Measurements from ENCODE around the gene GRAMD1C.

Gene GRAMD1C

DNA sequence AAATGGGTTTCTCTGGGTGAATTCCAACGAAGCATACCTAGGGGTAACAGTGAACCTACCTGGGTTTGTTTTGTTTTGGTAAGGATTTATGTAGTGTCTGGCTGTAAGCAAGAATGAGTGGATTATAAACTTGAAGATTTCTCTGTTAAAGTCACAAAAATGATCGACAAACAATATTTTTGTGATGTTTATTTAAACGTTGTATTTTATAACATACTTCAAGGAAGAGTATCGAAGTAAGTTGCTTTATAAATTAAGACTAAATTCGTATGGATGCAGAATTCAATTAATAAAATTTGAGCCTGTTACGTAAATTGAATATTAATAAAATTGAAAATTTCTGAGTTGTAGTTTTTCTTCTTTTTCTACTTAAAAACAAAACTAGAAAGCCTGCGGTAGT, 108.2 kb downstream of the GRAMD1C start:
- Histone ChIP-seq H3K27me3 (ENCODE audit: control insufficient read depth in 5 of 5, insufficient read depth in 4 of 5, low read length in 5 of 5) (peaks cover 0 to 2% (median 0%) of the 10 kb centered on the region in 5 donors), H3K4me1 (ENCODE audit: control insufficient read depth in 5 of 5, insufficient read depth in 5 of 5, low read length in 5 of 5) (peaks cover 0 to 15% (median 13%) of the 10 kb centered on the region in 5 donors), H3K4me3 (ENCODE audit: low read depth in 1 of 5, low read length in 5 of 5) (peak overlapping the region; percentile 68 to 92 (median 81)), H3K27ac (ENCODE audit: low read depth, low read length) (no peak overlapping the region), H3K36me3 (ENCODE audit: control insufficient read depth in 5 of 5, insufficient read depth in 5 of 5, low read length in 5 of 5) (no peaks in the 10 kb centered on the region), H3K9ac (ENCODE audit: low read length in 5 of 5) (peak overlapping the region in 3 of 5 donors; percentile 67 to 82 (median 72)), H3K9me3 (ENCODE audit: control insufficient read depth in 5 of 5, low read length in 5 of 5) (no peaks in the 10 kb centered on the region)

DNA sequence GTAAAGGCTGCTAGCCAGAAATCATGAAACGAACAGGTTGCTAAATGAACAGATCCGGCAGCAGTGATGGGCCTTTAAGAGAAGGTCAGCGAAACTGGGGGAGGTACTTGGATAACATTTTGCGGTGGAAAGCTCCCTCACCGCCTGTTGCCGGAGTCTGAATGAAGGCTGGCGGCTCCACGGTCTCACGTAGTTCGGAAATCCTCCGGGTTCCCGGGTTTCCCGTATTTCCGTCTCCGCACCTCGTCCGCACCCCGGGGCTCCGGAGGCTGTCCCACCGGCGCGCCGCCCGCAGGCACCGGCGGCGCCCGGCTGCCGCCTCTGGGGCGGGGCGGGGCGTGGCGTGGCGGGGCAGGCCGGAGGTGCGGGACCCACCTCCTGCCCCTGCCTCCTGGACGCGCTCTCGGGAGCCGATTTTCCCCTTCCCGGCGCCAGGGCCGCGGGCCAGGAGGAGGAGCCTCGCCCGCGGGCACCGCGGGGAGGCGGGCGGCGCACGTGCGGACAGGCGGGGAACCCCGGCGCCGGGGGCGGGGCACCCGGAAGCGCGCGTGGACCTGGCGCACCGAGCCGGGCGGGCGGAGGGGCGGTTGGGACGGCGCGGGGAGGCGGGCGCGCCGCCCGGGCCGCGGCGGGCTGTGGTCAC, 108.9 kb downstream of the GRAMD1C start, which contains the start of gene ZDHHC23:
TSS of gene ZDHHC23 (plus strand) at position 642 of the 643 bp plus-strand sequence. CDS start 790 bp downstream, outside the sequence.
- H3K36me3 ChIP-seq (ENCODE audit: control insufficient read depth in 5 of 5, insufficient read depth in 5 of 5, low read length in 5 of 5) = no peaks in the 10 kb centered on the region

DNA sequence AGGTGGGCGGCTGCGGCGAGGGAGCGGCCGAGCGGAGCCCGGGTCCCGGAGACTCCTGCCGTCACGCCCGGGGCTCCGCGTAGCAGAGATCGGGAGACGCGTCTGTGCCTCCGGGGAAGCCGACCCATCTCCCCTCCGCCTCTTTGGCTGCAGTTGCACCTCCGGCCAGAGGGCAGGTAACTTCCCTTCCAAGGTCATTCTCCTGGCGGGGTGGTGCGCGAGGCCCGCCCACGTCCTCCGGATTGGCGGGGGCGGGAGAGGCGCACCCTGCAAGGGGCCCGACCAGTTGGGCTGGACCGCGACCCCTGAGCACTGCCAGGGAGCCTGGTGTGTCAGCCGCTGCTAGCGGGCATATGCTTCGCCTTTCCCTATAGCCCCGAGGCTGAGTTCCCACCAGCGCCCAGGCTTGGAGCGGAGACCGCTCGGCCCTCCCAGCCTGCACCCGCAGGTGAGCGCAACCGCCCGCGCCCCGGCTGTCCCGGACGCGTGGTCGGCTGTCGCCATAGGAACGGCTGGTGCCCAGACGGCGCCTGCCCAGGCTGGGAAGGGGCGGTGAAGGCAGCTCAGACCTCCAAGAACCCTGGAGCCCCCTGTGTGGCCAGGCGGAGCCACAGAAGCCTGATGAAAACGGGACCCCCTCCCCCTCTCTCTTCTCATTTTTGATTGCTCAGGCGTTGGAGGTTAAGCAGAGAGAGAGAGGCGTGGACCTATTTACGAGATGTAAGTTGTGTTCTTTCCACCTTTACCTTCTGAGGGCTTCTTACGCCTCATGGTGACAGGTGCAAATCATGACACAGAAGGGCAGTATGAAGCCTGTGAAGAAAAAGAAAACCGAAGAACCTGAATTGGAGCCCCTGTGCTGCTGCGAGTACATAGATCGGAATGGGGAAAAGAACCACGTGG, 109.7 kb downstream of the GRAMD1C start:
- Histone ChIP-seq H3K9ac (ENCODE audit: low read length in 5 of 5) (peak overlapping the region in 4 of 5 donors; percentile 13 to 77 (median 41)), H3K9me3 (ENCODE audit: control insufficient read depth in 5 of 5, low read length in 5 of 5) (no peaks in the 10 kb centered on the region), H3K27ac (ENCODE audit: low read depth, low read length) (no peak overlapping the region)

More for the DNA sequence above, 108.9 kb downstream of the GRAMD1C start, which contains the start of gene ZDHHC23:
- no peaks in the 10 kb centered on the region for H3K9me3 ChIP-seq (ENCODE audit: control insufficient read depth in 5 of 5, low read length in 5 of 5)
- H3K27ac ChIP-seq (ENCODE audit: low read depth, low read length) = no peak within 1 kb of the TSS
- peak within 1 kb of the TSS; percentile 68 to 92 (median 81) for H3K4me3 ChIP-seq (ENCODE audit: low read depth in 1 of 5, low read length in 5 of 5)
- H3K27me3 ChIP-seq (ENCODE audit: control insufficient read depth in 5 of 5, insufficient read depth in 4 of 5, low read length in 5 of 5) = peaks cover 0 to under 1% (median 0%) of the 10 kb centered on the region in 5 donors
- peak within 1 kb of the TSS in 4 of 5 donors; percentile 67 to 82 (median 70) for H3K9ac ChIP-seq (ENCODE audit: low read length in 5 of 5)
- peaks cover 0 to 15% (median 13%) of the 10 kb centered on the region in 5 donors for H3K4me1 ChIP-seq (ENCODE audit: control insufficient read depth in 5 of 5, insufficient read depth in 5 of 5, low read length in 5 of 5)

DNA sequence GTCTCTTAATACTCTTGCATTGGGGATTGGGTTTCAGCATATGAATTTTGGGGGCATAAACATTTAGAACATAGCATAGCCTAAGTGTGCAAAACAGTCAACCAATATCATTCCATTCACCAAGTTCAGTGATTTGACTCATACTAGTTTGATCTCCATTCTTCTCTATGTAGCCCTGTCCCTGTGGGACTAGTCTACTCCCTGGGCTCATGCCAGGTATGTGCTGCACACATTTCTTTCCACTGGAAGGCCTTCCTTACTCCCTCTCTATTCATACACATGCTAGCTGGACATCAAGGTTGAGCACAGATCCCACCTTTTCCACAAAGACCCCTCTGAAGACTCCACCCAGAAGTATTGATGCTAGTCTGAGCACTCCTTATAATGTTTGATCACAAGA, 114.3 kb downstream of the GRAMD1C start:
- Histone ChIP-seq H3K9me3 (ENCODE audit: control insufficient read depth in 5 of 5, low read length in 5 of 5) (no peaks in the 10 kb centered on the region), H3K27me3 (ENCODE audit: control insufficient read depth in 5 of 5, insufficient read depth in 4 of 5, low read length in 5 of 5) (no peaks in the 10 kb centered on the region), H3K36me3 (ENCODE audit: control insufficient read depth in 5 of 5, insufficient read depth in 5 of 5, low read length in 5 of 5) (peaks cover 0 to 5% (median 0%) of the 10 kb centered on the region in 5 donors), H3K9ac (ENCODE audit: low read length in 5 of 5) (no peak overlapping the region), H3K4me3 (ENCODE audit: low read depth in 1 of 5, low read length in 5 of 5) (no peak overlapping the region), H3K27ac (ENCODE audit: low read depth, low read length) (no peak overlapping the region), H3K4me1 (ENCODE audit: control insufficient read depth in 5 of 5, insufficient read depth in 5 of 5, low read length in 5 of 5) (peaks cover 0 to 12% (median 10%) of the 10 kb centered on the region in 5 donors)

More for the DNA sequence above, 109.7 kb downstream of the GRAMD1C start:
- Histone ChIP-seq H3K27me3 (ENCODE audit: control insufficient read depth in 5 of 5, insufficient read depth in 4 of 5, low read length in 5 of 5) (no peaks in the 10 kb centered on the region), H3K4me3 (ENCODE audit: low read depth in 1 of 5, low read length in 5 of 5) (peak overlapping the region; percentile 41 to 92 (median 77)), H3K36me3 (ENCODE audit: control insufficient read depth in 5 of 5, insufficient read depth in 5 of 5, low read length in 5 of 5) (no peaks in the 10 kb centered on the region), H3K4me1 (ENCODE audit: control insufficient read depth in 5 of 5, insufficient read depth in 5 of 5, low read length in 5 of 5) (peaks cover 0 to 15% (median 13%) of the 10 kb centered on the region in 5 donors)

DNA sequence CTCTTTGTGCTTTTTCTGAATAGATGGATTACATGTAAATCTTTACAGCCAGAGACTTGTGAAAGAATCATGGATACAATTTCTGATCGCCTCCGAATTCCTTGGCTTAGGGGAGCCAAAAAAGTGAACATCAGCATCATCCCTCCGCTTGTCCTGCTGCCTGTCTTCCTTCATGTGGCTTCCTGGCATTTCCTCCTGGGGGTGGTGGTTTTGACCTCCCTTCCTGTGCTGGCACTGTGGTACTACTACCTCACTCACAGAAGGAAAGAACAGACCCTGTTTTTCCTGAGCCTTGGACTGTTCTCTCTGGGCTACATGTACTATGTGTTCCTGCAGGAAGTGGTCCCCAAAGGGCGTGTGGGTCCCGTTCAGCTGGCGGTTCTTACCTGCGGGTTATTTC, 115.1 kb downstream of the GRAMD1C start:
- no peak overlapping the region for H3K27ac ChIP-seq (ENCODE audit: low read depth, low read length)
- peaks cover 0 to 7% (median 0%) of the 10 kb centered on the region in 5 donors for H3K36me3 ChIP-seq (ENCODE audit: control insufficient read depth in 5 of 5, insufficient read depth in 5 of 5, low read length in 5 of 5)
- no peaks in the 10 kb centered on the region for H3K27me3 ChIP-seq (ENCODE audit: control insufficient read depth in 5 of 5, insufficient read depth in 4 of 5, low read length in 5 of 5)
- no peaks in the 10 kb centered on the region for H3K9me3 ChIP-seq (ENCODE audit: control insufficient read depth in 5 of 5, low read length in 5 of 5)
- no peak overlapping the region for H3K4me3 ChIP-seq (ENCODE audit: low read depth in 1 of 5, low read length in 5 of 5)
- no peak overlapping the region for H3K9ac ChIP-seq (ENCODE audit: low read length in 5 of 5)
- H3K4me1 ChIP-seq (ENCODE audit: control insufficient read depth in 5 of 5, insufficient read depth in 5 of 5, low read length in 5 of 5) = peaks cover 0 to 4% (median 2%) of the 10 kb centered on the region in 5 donors

DNA sequence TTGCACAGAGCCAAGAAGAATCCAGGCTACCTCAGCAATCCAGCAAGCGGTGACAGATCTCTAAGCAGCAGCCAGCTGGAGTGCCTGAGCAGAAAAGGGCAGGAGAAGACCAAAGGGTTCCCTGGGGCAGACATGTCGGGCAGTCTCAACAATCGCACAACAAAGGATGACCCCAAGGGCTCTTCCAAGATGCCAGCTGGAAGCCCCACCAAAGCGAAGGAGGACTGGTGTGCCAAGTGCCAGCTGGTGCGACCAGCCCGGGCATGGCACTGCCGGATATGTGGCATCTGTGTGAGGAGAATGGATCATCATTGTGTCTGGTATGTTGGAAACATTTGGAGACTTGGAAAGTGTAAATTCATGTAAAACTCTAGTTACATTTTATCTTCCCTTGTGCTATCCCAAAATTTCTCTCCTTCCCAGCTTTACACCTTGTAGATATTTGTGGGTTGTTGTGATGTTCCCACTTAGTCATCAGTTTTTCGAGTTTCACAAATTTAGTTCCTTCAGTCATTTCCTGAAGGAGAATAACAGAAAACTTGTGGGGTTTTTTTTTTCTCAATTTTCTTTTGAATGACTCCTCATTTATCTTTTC, 115.6 kb downstream of the GRAMD1C start:
- Histone ChIP-seq H3K9me3 (ENCODE audit: control insufficient read depth in 5 of 5, low read length in 5 of 5) (no peaks in the 10 kb centered on the region), H3K27ac (ENCODE audit: low read depth, low read length) (no peak overlapping the region), H3K36me3 (ENCODE audit: control insufficient read depth in 5 of 5, insufficient read depth in 5 of 5, low read length in 5 of 5) (peaks cover 0 to 10% (median 0%) of the 10 kb centered on the region in 5 donors), H3K4me1 (ENCODE audit: control insufficient read depth in 5 of 5, insufficient read depth in 5 of 5, low read length in 5 of 5) (no peaks in the 10 kb centered on the region), H3K4me3 (ENCODE audit: low read depth in 1 of 5, low read length in 5 of 5) (no peak overlapping the region), H3K27me3 (ENCODE audit: control insufficient read depth in 5 of 5, insufficient read depth in 4 of 5, low read length in 5 of 5) (no peaks in the 10 kb centered on the region), H3K9ac (ENCODE audit: low read length in 5 of 5) (no peak overlapping the region)

DNA sequence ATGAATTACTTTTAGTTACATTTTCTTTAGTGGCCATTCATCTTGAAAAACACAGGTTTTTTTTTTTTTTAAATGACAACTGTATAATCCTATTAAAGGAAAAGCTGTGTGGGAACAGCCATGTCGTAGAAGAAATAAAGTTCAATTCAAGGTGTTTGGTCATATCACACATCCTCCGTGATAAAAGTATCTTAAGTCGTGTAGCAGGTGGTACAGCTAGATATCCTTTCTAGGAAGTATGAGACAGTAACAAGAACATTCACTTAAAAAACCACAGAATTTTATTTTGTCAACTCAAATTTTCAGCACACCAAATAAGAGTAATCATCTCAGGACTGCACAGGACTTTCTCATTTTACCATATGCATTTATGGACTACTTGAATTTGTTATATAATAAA, 125.3 kb downstream of the GRAMD1C start:
- no peak overlapping the region for H3K9ac ChIP-seq (ENCODE audit: low read length in 5 of 5)
- H3K36me3 ChIP-seq (ENCODE audit: control insufficient read depth in 5 of 5, insufficient read depth in 5 of 5, low read length in 5 of 5) = peaks cover 0 to 9% (median 7%) of the 10 kb centered on the region in 5 donors
- H3K9me3 ChIP-seq (ENCODE audit: control insufficient read depth in 5 of 5, low read length in 5 of 5) = no peaks in the 10 kb centered on the region
- no peaks in the 10 kb centered on the region for H3K27me3 ChIP-seq (ENCODE audit: control insufficient read depth in 5 of 5, insufficient read depth in 4 of 5, low read length in 5 of 5)
- no peak overlapping the region for H3K4me3 ChIP-seq (ENCODE audit: low read depth in 1 of 5, low read length in 5 of 5)
- peaks cover 0 to 2% (median 0%) of the 10 kb centered on the region in 5 donors for H3K4me1 ChIP-seq (ENCODE audit: control insufficient read depth in 5 of 5, insufficient read depth in 5 of 5, low read length in 5 of 5)
- H3K27ac ChIP-seq (ENCODE audit: low read depth, low read length) = no peak overlapping the region

- Histone ChIP-seq H3K4me3 (ENCODE audit: low read depth in 1 of 5, low read length in 5 of 5) (no peak overlapping the region), H3K4me1 (ENCODE audit: control insufficient read depth in 5 of 5, insufficient read depth in 5 of 5, low read length in 5 of 5) (peaks cover 0 to 8% (median 3%) of the 10 kb centered on the region in 5 donors), H3K27ac (ENCODE audit: low read depth, low read length) (no peak overlapping the region)
Observed at GRCh38 chr3:113966172-113966571, 127.6 kb downstream of the GRAMD1C start.

DNA sequence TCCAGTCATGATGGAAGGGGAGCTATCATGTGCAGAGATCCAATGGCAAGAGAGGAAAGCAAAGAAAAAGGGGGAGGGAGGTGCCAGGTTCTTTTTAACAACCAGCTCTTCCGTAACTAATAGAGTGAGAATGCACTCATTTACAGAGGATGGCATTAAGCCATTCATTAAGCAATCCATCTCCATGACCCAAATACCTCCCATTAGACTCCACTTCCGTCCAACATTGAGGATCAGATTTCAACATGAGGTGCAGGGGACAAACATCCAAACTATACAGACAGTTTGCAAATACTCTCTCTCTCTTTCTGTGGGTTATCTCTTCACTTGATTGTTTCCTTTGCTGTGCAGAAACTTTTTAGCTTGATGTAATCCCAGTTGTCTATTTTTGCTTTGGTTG, 130.4 kb downstream of the GRAMD1C start:
- peaks cover 0 to 9% (median 7%) of the 10 kb centered on the region in 5 donors for H3K36me3 ChIP-seq (ENCODE audit: control insufficient read depth in 5 of 5, insufficient read depth in 5 of 5, low read length in 5 of 5)
- no peak overlapping the region for H3K4me3 ChIP-seq (ENCODE audit: low read depth in 1 of 5, low read length in 5 of 5)
- H3K4me1 ChIP-seq (ENCODE audit: control insufficient read depth in 5 of 5, insufficient read depth in 5 of 5, low read length in 5 of 5) = peaks cover 0 to 8% (median 3%) of the 10 kb centered on the region in 5 donors
- no peak overlapping the region for H3K9ac ChIP-seq (ENCODE audit: low read length in 5 of 5)
- H3K27ac ChIP-seq (ENCODE audit: low read depth, low read length) = no peak overlapping the region
- H3K9me3 ChIP-seq (ENCODE audit: control insufficient read depth in 5 of 5, low read length in 5 of 5) = peaks cover 0 to 7% (median 0%) of the 10 kb centered on the region in 5 donors
- H3K27me3 ChIP-seq (ENCODE audit: control insufficient read depth in 5 of 5, insufficient read depth in 4 of 5, low read length in 5 of 5) = no peaks in the 10 kb centered on the region

More at GRCh38 chr3:113966172-113966571, 127.6 kb downstream of the GRAMD1C start:
- Histone ChIP-seq H3K9ac (ENCODE audit: low read length in 5 of 5) (no peak overlapping the region), H3K36me3 (ENCODE audit: control insufficient read depth in 5 of 5, insufficient read depth in 5 of 5, low read length in 5 of 5) (peaks cover 0 to 9% (median 7%) of the 10 kb centered on the region in 5 donors), H3K9me3 (ENCODE audit: control insufficient read depth in 5 of 5, low read length in 5 of 5) (no peaks in the 10 kb centered on the region), H3K27me3 (ENCODE audit: control insufficient read depth in 5 of 5, insufficient read depth in 4 of 5, low read length in 5 of 5) (no peaks in the 10 kb centered on the region)
